Measurements from ENCODE around the gene CNTRL. TPM values are rescaled to one million over a fixed set of nuclear protein-coding genes. Genes with fewer than 3 reads are reported as not detected.

The CNTRL gene
- polyA plus RNA-seq, 1 of the 3 experiments (the other 2 are of a cell fraction), result 3.6 TPM

- CTCF ChIA-PET, result no interaction called here
- TF ChIP-seq POLR2AphosphoS5 (IDR thresholded peaks at IDR 0.05; ENCODE audit: low read depth, low read length) (no peak), FOXM1 (IDR thresholded peaks at IDR 0.05; ENCODE audit: low read depth) (no peak)
These were observed 98.2 kb downstream of the CNTRL start for GRCh38 chr9:121172726-121173487.

GRCh38 chr9:121173501-121173900 lies 98.7 kb downstream of the CNTRL start:
- Histone ChIP-seq H3K79me2 (ENCODE audit: insufficient read depth) (peaks cover 19% of the 10 kb centered on the region; the same call in 1 of the 2 replicates), H3F3A (replicated peaks; ENCODE audit: insufficient read depth) (peaks cover 6% of the 10 kb centered on the region), H2AFZ (ENCODE audit: low read depth) (no peak overlapping the region), H3K9me2 (no peaks in the 10 kb centered on the region), H3K9me3 (no peaks in the 10 kb centered on the region), H4K20me1 (ENCODE audit: insufficient read depth) (no peaks in the 10 kb centered on the region), H3K27ac (ENCODE audit: low read depth in 2 of 2, low read length in 1 of 2) (no peak overlapping the region), H3K27me3 (ENCODE audit: insufficient read depth) (no peaks in the 10 kb centered on the region), H3K4me3 (ENCODE audit: low read depth in 2 of 2, low read length in 1 of 2) (no peak overlapping the region), H3K4me1 (ENCODE audit: control insufficient read depth in 1 of 2, insufficient read depth in 2 of 2, low read depth in 1 of 2, low read length in 1 of 2) (no peaks in the 10 kb centered on the region), H3K36me3 (replicated peaks in 1 of 2; ENCODE audit: control insufficient read depth in 1 of 2, insufficient read depth in 2 of 2, low read length in 1 of 2) (peaks cover 65 to 70% of the 10 kb centered on the region in 2 experiments), H3K9ac (no peak overlapping the region), H3K4me2 (no peak overlapping the region)
- ChIA-PET CTCF (no interaction called here), POLR2A (no interaction called here)
- DNase-seq, result no peak
- TF ChIP-seq EP300 (IDR thresholded peaks at IDR 0.05; ENCODE audit: borderline replicate concordance in 1 of 2, low read depth in 1 of 2, low read length in 1 of 2) (no peak), FOXM1 (IDR thresholded peaks at IDR 0.05; ENCODE audit: low read depth) (no peak), GATA2 (CRISPR knock-in tag; IDR thresholded peaks at IDR 0.05) (no peak), RCOR1 (IDR thresholded peaks at IDR 0.05; ENCODE audit: low read length) (no peak), POLR2AphosphoS5 (IDR thresholded peaks at IDR 0.05; ENCODE audit: low read depth, low read length) (no peak), NFIC (IDR thresholded peaks at IDR 0.05; ENCODE audit: borderline replicate concordance) (no peak), ELF1 (IDR thresholded peaks at IDR 0.05) (no peak), ZBTB33 (IDR thresholded peaks at IDR 0.05; ENCODE audit: borderline replicate concordance, low read depth) (no peak), EZH2phosphoT487 (IDR thresholded peaks at IDR 0.05; ENCODE audit: borderline replicate concordance, low read depth) (no peak)
- 89% methylated on average over 7 of the region's 7 CpGs for WGBS (ENCODE audit: low lambda C conversion rate)

More at GRCh38 chr9:121172726-121173487, 98.2 kb downstream of the CNTRL start:
- H3K9ac ChIP-seq, result no peak overlapping the region
- H3K27me3 ChIP-seq (ENCODE audit: insufficient read depth), result no peaks in the 10 kb centered on the region
- H4K20me1 ChIP-seq (ENCODE audit: insufficient read depth), result no peaks in the 10 kb centered on the region
- POLR2A ChIA-PET, result no interaction called here
- DNase-seq, result no peak
- H3K36me3 ChIP-seq (replicated peaks in 1 of 2; ENCODE audit: control insufficient read depth in 1 of 2, insufficient read depth in 2 of 2, low read length in 1 of 2), result peaks cover 66 to 69% of the 10 kb centered on the region in 2 experiments
- no peak overlapping the region for H3K4me2 ChIP-seq
- no peak overlapping the region for H3K27ac ChIP-seq (ENCODE audit: low read depth in 2 of 2, low read length in 1 of 2)
- H3K79me2 ChIP-seq (ENCODE audit: insufficient read depth), result peaks cover 15% of the 10 kb centered on the region; the same call in 1 of the 2 replicates
- no peaks in the 10 kb centered on the region for H3K4me1 ChIP-seq (ENCODE audit: control insufficient read depth in 1 of 2, insufficient read depth in 2 of 2, low read depth in 1 of 2, low read length in 1 of 2)
- no peak overlapping the region for H3K4me3 ChIP-seq (ENCODE audit: low read depth in 2 of 2, low read length in 1 of 2)
- H3K9me3 ChIP-seq, result no peaks in the 10 kb centered on the region
- H2AFZ ChIP-seq (ENCODE audit: low read depth), result no peak overlapping the region
- H3K9me2 ChIP-seq, result no peaks in the 10 kb centered on the region
- H3F3A ChIP-seq (replicated peaks; ENCODE audit: insufficient read depth), result peaks cover 6% of the 10 kb centered on the region
- WGBS (ENCODE audit: low lambda C conversion rate), result 96% methylated on average over 1 of the region's 1 CpG
